ENCODE results near the gene FMN2.

Gene FMN2

GRCh38 chr1:240424740-240425464 lies 333.2 kb downstream of the FMN2 start:
- DNase-seq (ENCODE audit: low read depth) = no peak

GRCh38 chr1:240426051-240426450 lies 334.4 kb downstream of the FMN2 start:
- no peak for DNase-seq (ENCODE audit: low read depth)

GRCh38 chr1:240435996-240436566 lies 344.4 kb downstream of the FMN2 start:
- DNase-seq (ENCODE audit: low read depth) = no peak

GRCh38 chr1:240441669-240442068 lies 350.0 kb downstream of the FMN2 start:
- DNase-seq (ENCODE audit: low read depth) = no peak

GRCh38 chr1:240445369-240445768 lies 353.7 kb downstream of the FMN2 start:
- DNase-seq (ENCODE audit: low read depth) = no peak

GRCh38 chr1:240455228-240455821 lies 363.6 kb downstream of the FMN2 start:
- DNase-seq (ENCODE audit: low read depth) = peak; percentile 25

GRCh38 chr1:240457203-240457602 lies 365.5 kb downstream of the FMN2 start:
- DNase-seq (ENCODE audit: low read depth) = no peak

GRCh38 chr1:240462277-240462676 lies 370.6 kb downstream of the FMN2 start:
- DNase-seq (ENCODE audit: low read depth) = no peak

GRCh38 chr1:240462766-240463395 lies 371.2 kb downstream of the FMN2 start:
- DNase-seq (ENCODE audit: low read depth) = no peak

GRCh38 chr1:240464099-240464498 lies 372.4 kb downstream of the FMN2 start:
- DNase-seq (ENCODE audit: low read depth) = no peak

- DNase-seq (ENCODE audit: low read depth) = peak; percentile 34
These were observed 373.9 kb downstream of the FMN2 start for GRCh38 chr1:240465531-240465940.

GRCh38 chr1:240466509-240466908 lies 374.8 kb downstream of the FMN2 start:
- DNase-seq (ENCODE audit: low read depth) = no peak

GRCh38 chr1:240467895-240468294 lies 376.2 kb downstream of the FMN2 start:
- DNase-seq (ENCODE audit: low read depth) = no peak

- DNase-seq (ENCODE audit: low read depth) = no peak
These were observed 377.0 kb downstream of the FMN2 start for GRCh38 chr1:240468656-240469055.

GRCh38 chr1:240474133-240474614 lies 382.5 kb downstream of the FMN2 start:
- peak; percentile 87 for DNase-seq (ENCODE audit: low read depth)

- DNase-seq (ENCODE audit: low read depth) = no peak
These were observed 384.1 kb downstream of the FMN2 start for GRCh38 chr1:240475832-240476231.

- no peak for DNase-seq (ENCODE audit: low read depth)
These were observed 386.9 kb downstream of the FMN2 start for GRCh38 chr1:240478536-240478935.

- no peak for DNase-seq (ENCODE audit: low read depth)
These were observed 393.2 kb downstream of the FMN2 start for GRCh38 chr1:240484804-240485443.

GRCh38 chr1:240486611-240487010 lies 394.9 kb downstream of the FMN2 start:
- no peak for DNase-seq (ENCODE audit: low read depth)

- no peak for DNase-seq (ENCODE audit: low read depth)
These were observed 395.8 kb downstream of the FMN2 start for GRCh38 chr1:240487493-240487892.

- DNase-seq (ENCODE audit: low read depth) = peak; percentile 58
These were observed 399.5 kb downstream of the FMN2 start for GRCh38 chr1:240491156-240491555.

GRCh38 chr1:240491796-240492195 lies 400.1 kb downstream of the FMN2 start:
- no peak for DNase-seq (ENCODE audit: low read depth)
